ENCODE measurements around the gene VWA5B2. TPM values are rescaled to one million over a fixed set of nuclear protein-coding genes. Genes with fewer than 3 reads are reported as not detected.

VWA5B2 gene
- not detected for total RNA-seq

DNA sequence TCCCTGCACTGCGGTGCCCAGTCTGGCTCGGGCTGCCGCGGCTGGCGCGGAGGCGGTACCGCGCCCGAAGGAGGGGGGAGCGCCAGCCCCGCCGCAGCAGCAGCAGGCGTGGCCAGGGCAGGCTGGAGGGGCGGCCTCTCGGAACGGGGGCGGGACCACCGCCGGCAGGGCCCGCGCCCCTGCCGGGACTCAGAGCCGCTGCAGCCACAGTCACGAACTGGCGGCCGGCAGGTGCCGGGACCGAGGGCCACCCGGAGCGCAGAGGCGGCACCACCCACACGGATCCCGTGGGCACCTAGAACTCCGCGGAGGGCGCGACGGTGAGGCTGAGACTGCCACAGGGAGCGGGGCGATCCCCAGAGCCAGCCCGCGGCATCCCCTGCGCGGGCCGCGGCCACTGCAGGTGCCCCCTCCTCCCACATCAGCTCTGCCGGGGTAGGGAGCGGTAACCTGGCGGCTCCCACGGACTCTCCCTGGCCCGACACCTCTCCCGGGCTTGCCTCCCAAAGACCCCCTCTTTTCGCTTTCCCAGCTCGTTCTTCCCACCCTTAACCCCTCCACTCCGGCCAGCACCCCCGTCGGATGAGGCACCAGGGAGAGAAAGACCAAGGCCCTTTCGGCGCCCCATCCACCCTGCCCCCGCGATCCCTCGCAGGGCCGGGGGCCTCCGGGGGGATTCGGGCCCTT, at the start of gene VWA5B2:
VWA5B2 (plus strand) TSS at position 192 of the 687 bp plus-strand sequence. CDS start 944 bp downstream, outside the sequence.
- DNase-seq (ENCODE audit: low spot score): peak; percentile 23

DNA sequence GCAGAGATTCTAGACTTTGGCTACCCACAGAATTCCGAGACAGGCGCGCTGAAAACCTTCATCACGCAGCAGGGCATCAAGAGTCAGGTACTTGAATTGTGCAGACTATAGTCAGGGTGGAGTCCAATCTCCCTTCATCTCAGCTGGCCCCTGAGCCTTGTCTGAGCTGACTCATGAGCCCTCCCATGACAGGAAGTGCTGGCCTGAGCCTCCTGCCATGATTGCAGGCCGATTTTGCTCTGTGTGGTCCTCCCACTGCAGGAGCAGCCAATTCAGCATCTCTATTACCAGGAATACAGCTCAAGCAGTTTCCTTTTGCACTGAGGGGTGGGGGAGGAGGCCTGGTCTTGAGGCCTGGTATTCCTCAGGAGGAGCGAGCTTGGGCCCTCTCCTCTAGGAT, 49.2 kb upstream of the VWA5B2 start:
- DNase-seq (ENCODE audit: low spot score): no peak

DNA sequence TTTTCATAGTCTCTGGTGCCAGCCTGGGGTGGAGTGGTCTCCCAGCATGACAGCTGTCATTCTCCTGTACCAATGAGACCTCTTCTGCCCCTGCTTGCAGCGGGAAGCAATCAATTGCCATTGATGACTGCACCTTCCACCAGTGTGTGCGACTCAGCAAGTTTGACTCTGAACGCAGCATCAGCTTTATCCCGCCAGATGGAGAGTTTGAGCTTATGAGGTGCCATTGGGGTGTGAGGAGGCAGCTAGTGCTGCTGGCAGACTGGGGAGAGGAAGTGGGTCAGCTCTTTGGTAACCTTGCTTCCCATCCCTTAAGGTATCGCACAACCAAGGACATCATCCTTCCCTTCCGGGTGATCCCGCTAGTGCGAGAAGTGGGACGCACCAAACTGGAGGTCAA, 47.8 kb upstream of the VWA5B2 start:
- no peak for DNase-seq (ENCODE audit: low spot score)

DNA sequence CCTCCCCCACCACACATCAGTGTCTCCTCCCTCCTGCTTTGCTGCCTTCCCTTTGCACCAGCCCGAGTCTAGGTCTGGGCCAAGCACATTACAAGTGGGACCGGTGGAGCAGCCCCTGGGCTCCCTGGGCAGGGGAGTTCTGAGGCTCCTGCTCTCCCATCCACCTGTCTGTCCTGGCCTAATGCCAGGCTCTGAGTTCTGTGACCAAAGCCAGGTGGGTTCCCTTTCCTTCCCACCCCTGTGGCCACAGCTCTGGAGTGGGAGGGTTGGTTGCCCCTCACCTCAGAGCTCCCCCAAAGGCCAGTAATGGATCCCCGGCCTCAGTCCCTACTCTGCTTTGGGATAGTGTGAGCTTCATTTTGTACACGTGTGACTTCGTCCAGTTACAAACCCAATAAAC, 45.7 kb upstream of the VWA5B2 start:
- no peak for DNase-seq (ENCODE audit: low spot score)

DNA sequence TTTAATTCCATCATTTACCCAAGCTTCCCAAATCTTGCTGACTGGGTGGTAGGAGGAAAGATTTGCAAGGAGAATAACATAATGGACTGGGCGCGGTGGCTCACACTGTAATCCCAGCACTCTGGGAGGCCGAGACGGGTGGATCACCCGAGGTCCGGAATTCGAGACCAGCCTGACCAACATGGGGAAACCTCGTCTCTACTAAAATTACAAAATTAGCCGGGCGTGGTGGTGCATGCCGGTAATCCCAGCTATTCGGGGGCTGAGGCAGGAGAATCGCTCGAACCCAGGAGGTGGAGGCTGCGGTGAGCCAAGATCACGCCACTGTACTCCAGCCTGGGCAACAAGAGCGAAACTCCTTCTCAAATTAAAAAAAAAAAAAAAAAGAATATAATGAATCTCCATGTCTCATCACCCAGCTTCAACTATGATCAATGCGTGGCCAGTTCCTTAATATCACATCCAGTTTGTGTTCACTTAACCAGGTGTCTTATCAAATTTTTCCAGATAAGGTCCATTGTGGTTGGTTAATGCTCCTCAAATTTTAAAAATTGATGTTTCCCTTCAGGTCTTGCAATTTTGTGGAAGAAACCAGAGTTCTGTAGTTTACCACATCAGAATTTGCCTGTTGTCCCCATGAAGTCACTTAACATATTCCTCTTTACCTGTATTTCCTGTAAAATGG, 44.7 kb upstream of the VWA5B2 start:
- DNase-seq (ENCODE audit: low spot score): no peak

DNA sequence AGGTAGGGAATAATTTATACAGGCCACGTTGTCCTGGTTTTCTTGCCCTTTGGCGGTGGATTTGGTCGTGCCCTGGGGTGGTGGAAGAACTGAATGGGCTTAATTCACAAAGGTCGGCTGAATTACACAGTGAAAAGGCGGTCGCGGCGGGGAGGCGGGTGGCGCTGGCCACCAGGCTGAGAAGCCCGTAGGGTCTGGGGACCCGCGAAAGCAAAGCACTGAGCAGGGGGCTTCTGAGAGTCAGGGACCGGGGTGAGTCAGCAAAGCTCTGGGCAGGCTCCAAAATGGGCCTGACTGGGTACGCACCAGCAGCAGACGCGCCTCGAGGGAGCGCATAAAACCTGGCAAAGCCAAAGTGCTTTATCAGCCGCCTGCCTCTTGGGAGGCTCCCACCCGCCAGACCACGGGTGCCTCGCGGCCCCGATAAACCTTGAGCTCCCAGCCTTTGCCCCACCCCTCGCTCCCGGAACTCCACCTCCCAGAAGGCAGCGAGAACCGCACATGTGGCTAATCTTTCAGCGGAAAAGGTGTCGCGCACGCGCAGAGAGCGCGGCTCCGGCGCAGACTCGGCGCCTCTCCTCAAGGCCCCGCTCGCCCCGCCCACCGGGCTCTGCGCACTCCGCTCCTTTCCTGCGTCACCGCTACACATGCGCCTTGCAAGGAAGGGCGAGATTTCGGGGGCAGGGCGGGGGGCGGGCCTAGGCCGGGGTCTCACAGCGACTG, 43.8 kb upstream of the VWA5B2 start:
- peak; percentile 99 for DNase-seq (ENCODE audit: low spot score)

DNA sequence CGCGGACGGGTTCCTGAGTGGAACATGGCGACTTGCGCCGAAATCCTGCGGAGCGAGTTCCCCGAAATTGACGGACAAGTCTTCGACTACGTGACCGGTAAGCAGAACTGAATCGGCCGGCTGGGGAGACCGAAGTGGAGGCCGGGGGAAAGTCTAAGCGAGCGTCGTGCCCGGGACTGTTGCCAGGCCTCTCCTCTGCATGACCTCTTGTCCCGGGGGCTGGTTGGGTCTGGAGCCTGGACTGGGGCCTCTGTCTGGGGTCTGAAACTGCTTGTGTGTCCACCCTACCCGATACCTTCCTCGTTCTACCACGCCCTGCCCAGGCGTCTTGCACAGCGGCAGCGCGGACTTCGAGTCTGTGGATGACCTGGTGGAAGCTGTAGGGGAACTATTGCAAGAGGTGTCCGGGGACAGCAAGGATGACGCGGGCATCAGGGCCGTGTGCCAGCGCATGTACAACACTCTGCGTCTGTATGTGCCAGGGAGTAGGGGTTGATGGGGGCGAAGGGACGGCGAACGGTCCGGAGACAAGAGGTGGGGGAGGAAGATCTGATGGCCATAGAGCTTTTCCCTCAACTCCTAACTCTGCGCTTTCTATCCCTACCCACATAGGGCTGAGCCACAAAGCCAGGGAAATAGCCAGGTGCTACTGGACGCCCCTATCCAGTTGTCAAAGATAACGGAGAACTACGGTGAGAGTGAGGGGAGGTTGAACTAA, 43.0 kb upstream of the VWA5B2 start, which contains the start of gene ABCF3:
ABCF3 (plus strand) TSS at position 16 of the 718 bp plus-strand sequence; CDS start at position 25, 9 bp downstream.
- DNase-seq (ENCODE audit: low spot score): peak; percentile 34

DNA sequence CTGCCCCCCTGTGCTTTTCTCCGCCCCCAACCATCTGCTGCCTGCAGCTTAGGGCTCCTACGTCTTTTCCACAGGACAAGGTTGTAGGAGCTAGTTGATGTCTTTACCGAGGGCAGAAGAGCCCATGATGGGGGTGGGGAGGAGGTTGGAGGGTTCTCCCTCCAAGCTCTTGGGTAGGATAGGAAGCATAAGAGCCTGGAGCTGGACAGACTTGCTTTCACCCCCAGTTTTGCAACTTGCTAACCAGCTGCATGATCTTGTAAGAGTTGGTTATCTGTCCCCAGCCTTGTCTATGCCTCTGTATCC, 42.5 kb upstream of the VWA5B2 start:
- DNase-seq (ENCODE audit: low spot score): no peak

DNA sequence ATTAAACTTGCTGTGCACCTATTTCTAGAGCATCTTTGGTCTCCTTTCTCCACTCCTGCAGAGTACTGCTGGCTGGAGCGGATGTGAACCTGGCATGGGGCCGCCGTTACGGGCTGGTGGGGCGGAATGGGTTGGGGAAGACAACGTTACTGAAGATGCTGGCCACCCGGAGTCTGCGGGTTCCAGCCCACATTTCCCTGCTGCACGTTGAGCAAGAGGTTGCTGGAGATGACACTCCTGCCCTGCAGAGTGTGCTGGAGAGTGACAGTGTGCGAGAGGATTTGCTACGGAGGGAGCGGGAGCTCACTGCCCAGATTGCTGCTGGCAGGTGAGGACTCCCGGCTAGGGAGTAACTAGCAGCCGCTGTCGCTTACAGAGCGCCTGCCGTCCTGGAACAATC, 41.3 kb upstream of the VWA5B2 start:
- DNase-seq (ENCODE audit: low spot score): no peak

DNA sequence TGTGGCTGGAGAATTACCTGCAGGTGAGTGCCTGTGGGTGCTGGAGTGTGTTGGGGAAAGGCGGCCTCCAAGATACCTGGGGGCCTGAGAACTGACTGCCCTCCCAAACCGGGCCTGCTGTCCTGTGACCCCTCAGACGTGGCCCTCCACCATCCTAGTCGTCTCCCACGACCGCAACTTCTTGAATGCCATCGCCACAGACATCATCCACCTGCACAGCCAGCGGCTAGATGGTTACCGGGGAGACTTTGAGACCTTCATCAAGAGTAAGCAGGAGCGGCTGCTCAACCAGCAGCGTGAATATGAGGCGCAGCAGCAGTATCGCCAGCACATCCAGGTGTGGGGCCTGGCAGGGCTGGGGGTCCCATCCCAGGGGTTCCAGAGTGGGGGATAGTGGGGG, 40.0 kb upstream of the VWA5B2 start:
- DNase-seq (ENCODE audit: low spot score): no peak

DNA sequence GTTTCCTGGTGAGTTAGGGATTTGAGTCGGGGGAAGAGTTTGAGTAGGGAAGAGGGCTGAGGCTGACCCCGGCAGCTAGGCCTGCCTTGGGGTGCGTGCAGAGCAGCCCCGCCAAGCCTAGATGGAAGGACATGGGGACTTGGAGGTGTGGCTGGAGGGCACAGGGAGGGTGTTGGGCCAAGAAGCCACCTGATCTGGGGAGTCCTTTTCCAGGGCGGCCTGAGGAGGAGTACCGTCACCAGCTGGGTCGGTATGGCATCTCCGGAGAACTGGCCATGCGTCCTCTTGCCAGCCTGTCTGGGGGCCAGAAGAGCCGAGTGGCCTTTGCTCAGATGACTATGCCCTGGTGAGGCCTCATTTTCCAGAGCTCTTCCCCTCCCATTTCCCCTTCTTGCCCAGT, 36.5 kb upstream of the VWA5B2 start:
- DNase-seq (ENCODE audit: low spot score): no peak

DNA sequence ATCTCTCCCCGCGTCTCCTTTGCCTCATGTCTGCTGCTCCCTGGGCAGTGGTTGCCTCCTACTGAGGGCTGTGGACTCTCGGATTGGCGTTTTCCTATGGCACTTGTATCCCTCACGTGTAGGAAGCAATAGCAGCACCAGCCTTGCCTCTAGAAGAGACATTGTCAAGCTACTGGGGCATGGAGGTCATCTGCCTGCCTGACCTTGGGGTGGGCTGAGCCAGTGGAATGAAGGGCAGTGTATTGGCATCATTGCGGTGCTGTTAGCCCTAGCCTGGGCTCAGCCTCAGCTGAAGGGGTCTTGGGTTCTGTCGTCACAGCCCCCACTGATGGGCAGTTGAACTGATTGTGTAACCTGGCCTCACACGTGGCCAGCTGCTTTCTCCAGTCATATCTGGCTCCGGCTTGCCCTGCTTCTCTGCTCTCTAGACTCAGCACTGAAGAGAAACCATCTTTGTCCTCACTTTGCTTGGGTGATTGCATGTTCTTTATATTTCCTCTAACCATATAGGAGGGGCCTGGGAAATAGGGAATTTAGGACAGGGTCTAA, 35.3 kb upstream of the VWA5B2 start:
- no peak for DNase-seq (ENCODE audit: low spot score)

DNA sequence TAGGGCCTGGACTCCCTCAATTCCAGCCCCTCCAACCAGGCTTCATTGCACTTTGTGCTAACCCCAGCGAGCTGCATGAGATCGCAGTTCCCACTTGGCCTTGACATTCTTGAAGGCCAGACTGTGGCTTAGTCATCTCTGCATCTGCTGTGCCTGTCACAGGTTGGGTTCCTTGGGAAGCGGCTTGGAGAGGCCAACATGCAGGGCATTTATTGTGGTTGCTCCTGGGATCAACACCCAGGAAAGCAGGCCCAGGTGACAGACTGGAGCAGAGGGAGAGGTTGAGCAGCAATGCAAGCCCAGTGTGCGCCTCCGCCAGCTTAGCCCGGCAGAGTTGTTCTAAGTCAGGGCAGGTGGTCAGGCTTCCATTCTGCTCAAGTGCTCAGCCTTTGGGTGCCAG, 32.8 kb upstream of the VWA5B2 start:
- DNase-seq (ENCODE audit: low spot score): no peak

DNA sequence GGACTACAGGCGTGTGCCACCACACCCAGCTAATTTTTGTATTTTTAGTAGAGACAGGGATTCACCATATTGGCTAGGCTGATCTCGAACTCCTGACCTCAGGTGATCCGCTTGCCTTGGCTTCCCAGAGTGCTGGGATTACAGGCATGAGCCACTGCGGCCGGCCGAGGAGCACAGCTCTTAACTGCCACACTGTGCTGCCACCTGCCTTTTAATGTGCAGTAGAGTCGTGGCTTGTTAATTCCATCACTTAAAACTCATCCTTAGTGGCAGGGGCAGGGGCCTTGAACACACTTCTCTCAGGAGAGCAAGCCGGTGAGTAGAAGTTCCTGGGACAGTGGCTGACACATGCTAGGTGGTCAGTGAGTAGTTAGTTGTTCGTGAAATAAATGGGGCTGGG, 30.9 kb upstream of the VWA5B2 start:
- DNase-seq (ENCODE audit: low spot score): no peak

DNA sequence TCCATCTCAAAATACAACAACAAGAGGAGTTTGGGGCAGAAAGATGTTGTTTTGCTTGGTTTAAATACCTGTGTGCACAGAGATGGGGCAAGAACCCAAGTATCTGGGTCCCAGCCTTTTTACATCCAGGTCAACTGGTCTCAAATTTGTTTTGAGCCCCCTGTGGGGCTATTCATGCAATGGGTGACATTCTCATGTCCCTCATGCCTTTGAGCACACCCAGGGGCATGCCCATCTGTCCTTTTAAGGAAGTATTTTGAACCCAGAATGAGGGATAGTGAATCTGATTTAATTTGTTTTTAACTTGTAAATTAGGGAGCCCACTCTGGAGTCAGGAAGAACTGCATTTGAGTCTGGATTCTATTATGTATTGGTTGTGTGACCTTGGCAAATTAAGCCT, 28.6 kb upstream of the VWA5B2 start:
- DNase-seq (ENCODE audit: low spot score): no peak

DNA sequence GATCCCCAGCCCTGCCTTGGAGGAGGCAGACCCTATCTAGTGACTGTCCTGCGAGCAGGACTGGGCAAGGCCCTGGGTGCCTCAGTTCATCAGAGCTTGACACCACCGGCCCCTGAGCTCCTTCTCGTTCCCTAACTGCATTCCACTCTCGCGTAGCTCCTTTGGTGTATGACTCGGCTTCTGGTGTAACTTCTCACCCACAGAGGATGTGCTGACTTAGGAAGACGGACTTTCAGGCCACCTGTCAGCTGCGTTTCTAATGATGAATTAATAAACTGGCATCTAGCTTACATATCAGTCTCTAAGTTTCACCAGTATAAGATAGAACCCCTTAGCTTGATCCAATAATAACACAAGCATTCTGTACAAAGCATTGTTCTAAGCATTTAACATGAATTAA, 25.9 kb upstream of the VWA5B2 start:
- DNase-seq (ENCODE audit: low spot score): no peak

DNA sequence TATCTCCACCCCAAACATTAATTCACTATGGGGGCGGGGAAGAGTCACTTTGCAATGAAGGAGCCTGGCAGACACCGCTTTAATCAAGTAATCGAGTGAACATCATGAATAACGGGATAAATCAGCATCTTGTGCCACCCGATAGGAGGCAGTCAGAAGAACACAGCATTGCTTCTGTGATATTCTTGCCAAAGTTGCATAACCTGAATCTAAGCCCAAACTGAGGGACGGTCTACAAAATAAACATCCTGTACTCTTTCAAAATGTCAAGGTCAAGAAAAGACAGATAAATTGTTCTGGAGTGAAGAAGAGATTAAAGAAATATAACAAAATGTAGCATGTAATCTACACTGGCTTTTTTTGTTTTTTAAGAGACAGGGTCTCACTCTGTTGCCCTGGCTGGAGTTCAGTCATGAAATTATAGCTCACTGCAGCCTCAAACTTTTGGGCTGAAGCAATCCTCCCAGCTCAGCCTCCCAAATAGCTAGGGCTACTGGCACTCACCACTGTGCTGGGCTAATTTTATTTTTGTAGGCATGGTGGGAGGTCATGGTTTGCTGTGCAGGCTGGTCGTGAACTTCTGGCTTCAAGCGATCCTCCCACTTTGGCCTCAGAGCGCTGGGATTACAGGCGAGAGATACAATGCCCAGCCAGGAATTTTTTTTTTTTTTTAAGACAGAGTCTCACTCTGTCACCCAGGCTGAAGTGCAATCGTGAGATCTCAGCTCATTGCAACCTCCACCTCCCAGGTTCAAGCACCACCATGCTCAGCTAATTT, 20.1 kb upstream of the VWA5B2 start:
- no peak for DNase-seq (ENCODE audit: low spot score)

DNA sequence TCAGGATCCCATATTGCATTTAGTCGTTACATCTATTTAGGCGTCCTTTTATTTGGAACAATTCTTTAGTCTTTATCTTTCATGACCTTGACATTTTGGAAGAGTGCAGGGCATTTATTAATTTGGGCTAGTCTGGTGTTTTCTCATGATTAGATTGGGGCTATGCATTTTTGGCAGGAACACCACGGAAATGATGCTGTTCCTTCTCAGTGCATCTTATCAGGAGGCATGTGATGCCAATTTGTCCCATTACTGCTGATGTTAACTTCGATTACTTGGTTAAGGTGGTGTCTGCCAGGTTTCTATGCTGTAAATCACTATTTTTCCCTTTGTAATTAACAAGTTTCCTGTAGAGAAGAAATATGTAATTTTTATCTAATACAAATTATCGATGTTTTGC, 18.1 kb upstream of the VWA5B2 start:
- no peak for DNase-seq (ENCODE audit: low spot score)

DNA sequence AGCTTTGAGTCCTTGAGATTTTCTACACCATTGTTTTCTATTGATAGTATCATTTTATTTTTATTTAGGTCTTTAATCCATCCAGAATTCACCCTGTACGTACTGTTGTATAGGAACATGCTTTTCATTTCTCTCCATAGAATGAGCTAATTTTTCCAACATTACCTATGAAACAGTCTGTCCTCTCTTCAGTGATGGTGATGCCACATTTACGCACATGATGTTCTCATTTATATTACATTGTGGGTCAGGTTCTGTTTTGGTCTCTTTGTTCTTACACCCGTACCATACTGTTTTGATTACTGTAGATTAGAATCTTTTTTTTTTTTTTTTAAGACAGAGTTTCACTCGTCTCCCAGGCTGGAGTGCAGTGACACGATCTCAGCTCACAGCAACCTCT, 17.7 kb upstream of the VWA5B2 start:
- no peak for DNase-seq (ENCODE audit: low spot score)

DNA sequence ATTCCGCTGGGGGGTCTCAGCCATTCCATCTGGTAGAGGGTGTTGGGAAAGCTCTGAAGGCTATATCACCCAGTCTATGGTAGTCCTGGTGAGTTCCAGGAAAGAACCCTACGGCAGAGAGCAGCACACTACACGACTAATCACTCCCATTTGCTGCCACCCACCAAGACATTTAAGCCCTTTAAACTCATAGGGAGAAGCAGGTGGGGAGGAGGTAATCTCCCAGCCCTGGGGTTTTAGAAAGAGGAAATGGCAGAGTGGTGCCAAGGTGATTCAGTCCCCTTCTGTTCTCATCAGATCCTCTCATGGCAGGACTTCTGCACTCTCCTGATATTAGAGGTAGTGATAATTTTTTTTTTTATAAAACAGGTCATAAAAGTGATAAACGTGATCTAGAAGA, 10.6 kb upstream of the VWA5B2 start:
- DNase-seq (ENCODE audit: low spot score): no peak

DNA sequence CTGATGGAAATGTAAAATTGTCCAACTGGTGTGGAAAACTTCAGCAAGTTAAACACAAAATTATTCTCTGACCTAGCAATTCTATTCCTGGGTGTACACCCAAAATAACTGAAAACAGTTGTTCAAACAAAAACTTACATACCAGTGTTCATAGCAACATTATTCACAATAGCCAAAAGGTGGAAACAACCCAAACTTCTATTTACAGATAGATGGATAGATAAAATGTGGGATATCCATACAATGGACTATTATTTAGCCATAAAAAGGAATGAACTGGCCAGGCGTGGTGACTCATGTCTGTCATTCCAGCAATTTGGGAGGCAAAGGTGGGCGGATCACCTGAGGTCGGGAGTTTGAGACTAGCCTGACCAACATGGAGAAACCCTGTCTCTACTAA, 6.9 kb upstream of the VWA5B2 start:
- no peak for DNase-seq (ENCODE audit: low spot score)
